GM19438 (cell line): ENCODE measurements around the gene CCDC174.
"Not testable (repeated sequence)": the region's sequence is repeated elsewhere in the genome, so short reads cannot be mapped to it uniquely, and the experiment has no call there.

Experiments
- ATAC-seq: cut with Tn5 transposase; IDR thresholded peaks from one replicate; pipeline ENCODE4 v1.9.1; 2021; ENCODE audit warnings: low read depth; ENCODE audit not compliant: unreplicated experiment

Gene CCDC174

DNA sequence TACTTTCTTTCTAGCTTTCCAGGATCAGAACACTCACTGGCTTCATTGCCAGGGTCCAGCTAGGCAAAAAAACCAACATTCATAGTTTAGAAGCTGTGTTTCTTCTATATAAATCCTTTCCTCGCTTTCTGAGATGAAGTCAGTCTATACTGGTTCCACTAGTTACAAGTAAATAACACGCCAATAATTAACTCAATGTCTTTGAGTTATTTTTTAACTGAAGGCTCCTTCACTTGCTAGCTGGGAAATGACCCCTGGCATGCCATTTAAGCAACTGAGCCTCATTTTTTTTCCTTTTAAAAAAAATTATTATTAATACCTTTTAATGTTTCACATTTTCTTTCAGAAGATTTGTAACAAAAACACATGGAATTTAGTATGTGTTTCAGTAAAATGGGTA, 2.1 kb upstream of the CCDC174 start:
- no peak for ATAC-seq

DNA sequence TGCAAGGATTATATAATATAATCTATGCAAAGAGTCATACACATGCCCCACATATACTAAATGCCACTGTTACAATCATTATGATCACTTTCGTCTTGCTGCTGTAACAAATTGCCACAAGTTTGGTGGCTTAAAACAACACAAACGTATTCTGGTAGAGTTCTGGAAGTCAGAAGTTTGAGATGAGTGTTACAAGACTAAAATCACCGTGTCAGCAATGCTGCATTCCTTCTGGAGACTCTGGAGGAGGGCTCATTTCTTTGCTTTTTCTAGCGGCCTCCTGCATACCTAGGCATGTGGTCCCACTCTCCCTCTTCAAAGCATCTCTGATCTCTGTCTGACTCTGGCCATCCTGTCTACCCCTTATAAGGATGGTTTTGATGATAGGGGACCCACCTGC, 1.4 kb upstream of the CCDC174 start:
- no peak for ATAC-seq

DNA sequence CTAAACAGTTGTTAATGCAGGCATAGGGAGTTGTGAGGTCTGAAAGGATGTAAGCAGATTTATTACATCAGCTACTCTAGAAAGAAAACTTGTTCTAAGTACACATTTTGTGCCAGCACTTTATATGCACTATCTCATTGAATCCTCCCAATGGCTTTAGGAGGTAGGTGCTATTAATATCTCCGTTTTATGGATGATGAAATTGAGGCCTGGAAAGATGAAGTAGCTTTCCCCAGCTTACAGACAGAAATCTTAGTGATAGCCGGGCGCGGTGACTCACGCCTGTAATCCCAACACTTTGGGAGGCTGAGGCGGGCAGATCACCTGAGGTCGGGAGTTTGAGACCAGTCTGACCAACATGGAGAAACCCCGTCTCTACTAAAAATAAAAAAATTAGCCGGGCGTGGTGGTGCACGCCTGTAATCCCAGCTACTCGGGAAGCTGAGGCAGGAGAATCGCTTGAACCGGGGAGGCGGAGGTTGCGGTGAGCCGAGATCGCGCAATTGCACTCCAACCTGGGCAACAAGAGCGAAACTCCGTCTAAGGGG, 872 bp downstream of the CCDC174 start:
- not testable (repeated sequence) for ATAC-seq

DNA sequence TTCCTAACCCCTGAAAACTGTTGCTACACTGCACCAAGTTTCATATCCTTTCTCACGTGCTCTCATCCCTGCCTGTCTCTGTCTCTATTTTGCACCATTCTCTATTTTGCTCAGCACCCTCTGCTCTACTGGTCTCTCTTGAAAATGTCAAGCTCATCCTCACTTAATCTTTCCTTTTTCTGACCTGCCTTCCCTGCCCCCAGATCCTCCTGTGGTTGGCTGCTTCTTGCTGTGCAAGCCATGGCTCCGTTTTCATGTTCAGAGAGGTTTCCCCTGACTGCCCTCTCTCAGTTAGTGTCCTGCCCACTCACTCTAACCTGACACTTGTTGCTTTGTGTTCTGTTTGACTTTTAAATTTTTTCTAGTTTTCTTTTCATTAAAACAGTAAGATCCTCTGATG, 6.0 kb downstream of the CCDC174 start:
- ATAC-seq: no peak

DNA sequence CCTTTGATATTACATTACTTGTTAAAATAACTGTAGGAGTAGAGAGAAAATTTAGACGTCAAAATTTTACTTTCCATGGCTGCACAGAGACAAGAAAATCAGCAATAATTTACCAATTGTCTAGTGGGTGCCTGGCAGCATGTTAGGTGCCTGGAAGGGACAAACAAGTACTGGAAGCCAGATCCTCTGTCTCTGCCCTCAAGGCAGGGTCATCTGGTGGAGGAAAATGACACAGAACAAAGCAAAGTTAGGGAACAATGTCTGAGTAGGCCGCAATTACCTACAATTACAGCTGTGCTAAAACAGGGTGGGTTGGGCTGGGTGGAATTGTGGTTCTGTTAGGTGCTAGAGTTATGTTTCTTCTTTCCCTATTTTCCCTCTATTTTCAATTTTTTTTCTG, 7.4 kb downstream of the CCDC174 start:
- ATAC-seq: no peak

DNA sequence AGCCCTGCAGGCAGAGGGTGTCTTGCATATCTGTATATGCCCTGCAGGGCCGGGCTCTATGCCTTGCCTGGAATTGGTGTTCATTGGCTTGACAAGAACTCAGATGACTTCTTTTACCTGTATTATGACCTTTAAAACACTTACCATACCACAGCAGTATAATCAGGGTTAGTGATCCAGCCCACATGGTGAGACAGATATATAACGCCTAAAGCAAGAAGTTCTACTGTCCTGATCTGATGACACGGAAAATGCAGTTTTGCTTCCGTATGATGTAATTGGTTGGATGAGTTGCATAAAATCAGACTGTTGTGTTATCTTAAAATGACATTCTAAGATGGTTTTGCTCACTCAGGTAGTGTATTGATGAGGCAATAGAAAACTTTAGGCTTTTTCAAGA, 9.4 kb downstream of the CCDC174 start:
- no peak for ATAC-seq

DNA sequence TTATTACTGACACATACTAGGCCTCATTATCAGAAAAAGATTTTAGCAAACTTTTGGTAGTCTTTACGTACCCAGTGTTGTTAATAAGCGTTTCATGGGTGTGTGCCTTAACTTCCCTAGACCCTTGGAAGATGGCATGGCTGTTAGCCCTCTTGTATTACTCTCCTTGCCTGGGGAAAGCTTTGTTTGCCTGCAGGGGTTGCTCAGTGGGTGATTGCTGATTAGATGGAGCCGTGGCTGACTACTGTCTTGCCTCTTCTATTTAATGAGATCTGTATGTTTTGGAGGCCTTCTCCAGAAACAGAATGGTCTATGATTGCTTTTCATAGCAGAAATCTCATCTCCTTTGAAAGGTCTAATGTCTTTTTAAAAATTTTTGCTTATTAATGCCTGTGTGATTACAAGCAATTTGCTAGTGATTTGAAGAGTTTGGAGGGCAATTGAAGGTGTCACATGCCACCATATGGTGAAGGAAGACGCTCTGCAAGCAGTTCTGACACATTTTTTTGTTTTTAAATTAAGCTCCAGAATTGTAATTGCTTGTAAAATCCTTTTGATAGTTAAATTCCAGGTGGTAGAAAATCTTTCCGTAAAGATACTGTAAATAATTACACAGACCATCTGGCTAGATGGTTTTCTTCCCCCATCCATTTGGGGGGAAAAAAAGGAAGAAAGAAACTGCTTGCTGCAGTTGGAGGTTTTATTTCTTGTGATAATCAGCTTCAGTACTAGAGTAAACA, 12.0 kb downstream of the CCDC174 start:
- no peak for ATAC-seq

DNA sequence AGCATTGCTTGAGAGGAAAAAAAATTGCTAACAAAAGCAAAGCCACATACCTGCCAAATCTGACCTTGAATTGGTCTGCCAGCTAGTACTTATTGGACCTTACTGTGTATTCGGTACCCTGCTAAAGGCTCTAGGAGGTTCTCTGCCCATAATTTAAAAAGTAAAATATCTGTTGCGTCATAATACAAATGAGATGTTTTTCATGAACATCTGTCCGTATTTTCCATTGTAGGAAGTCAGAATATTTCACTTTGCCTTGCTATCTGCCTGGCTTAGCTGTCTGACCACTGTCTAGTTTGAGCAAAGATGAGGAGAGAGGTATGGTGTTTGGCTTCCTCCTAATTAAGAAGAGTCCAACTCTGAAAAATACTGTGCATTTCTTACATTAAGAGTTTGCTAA, 12.6 kb downstream of the CCDC174 start:
- no peak for ATAC-seq

DNA sequence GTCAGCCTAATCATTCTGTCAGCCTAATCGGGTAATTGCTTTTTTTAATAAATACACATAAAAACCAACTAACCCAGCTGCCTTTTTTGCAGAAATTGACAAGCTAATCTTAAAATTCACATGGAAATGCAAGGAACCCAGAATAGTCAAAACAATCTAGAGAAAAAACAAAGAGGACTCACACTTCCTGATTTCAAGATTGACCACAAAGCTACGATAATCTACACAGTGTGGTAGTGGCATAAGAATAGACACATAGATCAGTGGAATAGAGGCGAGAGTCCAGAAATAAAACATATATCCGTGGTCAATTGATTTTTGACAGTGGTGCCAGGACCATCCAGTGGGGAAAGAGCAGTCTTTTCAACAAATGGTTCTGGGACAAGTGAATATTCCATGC, 21.0 kb downstream of the CCDC174 start:
- ATAC-seq: no peak

DNA sequence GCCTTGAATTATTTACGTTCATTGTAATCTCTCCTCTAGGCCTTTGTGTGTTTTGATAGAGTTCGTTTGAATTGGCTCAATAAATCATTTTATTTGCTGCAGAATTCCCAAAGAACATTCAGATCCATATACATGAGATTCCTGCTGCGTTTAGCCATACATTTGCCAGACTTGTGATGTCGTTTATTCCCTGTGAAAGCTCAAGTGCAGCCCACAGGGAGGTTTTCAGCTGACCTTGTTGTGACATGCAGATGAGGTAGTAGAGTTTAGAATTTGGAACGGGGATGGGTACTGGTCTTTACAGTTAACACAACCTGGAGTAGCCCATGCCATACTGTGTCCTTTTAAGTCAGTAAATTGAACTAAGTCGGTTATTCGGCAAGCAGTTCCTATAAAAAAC, 23.3 kb downstream of the CCDC174 start, which contains the start of gene C3orf20:
Gene C3orf20, plus strand, starts transcription at position 301 of the 400 bp plus-strand sequence. CDS start 7,573 bp downstream, outside the sequence.
- no peak for ATAC-seq

DNA sequence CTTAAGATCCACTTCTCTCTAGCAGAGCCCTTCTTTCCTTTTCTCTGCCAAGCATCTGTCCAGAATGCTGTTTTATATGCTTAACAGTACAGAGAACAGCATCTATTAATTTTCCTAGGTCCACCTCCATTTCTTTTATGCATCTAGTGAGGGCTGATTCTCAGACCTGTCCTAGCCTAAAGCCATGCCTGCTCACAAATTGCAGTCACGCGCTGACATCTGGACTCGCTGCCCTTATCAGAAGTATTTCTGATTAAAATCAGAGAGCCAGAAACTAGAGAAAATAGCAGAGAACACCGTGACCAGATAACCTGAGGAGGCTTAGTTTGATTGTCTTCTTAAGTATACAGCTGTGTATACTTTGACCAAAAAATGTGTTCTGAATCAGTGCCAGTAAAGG, 25.3 kb downstream of the CCDC174 start:
- no peak for ATAC-seq

DNA sequence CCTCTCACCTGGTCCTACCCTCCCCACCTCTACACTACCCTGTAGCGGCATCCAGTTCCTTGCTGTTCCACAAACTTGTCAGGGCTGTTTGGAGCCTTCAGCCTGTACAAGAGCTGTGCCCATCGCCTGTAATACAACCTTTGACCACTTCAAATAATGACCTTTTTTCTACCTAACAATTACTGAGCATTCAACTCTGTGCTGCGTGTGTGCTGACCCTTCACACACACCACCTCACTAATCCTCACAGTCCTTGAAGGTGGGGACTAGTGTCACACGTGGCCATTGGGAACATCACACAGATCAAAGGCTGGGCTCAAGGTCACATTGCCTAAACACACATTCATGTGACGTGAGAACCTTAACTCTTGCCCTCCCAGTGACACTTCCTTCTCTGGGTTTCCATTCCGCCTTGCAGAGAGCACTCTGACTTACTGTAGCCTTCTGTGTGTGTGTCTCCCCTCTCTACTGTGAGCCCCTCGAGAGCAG, 26.5 kb downstream of the CCDC174 start:
- ATAC-seq: no peak

DNA sequence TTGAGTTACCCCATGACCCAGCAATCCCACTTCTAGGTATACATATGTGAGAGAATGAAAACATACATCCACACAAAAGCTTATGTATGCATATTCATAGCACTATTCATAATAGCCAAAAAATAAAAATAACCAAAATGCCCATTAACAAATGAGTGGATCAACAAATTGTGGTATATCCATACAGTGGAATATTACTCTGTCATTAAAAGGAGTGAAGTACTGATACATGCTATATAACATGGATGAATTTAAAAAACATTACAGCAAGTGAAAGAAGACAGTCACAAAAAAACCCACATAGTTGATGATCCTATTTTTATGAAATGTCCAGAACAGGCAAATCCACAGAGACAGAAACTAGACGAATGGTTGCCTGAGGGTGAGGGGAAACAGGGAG, 28.6 kb downstream of the CCDC174 start:
- no peak for ATAC-seq

DNA sequence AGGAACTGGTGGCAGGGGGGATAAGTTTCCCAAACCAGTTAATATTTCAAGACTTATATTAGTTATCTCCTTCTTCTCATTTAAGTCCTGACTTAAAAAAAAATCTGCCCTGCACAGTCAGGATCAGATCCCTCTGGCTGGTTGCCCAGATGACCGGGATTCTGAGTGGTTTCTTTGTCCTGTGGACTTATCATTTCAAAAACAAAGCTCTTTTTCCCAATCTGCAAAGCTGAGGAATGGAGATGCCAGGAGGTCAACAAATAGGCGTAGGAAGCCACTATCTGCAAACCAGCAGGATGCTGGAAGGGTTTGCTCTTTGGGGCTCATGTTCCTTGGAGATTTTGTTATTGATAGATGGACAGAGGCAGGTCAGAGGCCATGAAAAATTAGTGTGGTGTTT, 29.2 kb downstream of the CCDC174 start:
- no peak for ATAC-seq

DNA sequence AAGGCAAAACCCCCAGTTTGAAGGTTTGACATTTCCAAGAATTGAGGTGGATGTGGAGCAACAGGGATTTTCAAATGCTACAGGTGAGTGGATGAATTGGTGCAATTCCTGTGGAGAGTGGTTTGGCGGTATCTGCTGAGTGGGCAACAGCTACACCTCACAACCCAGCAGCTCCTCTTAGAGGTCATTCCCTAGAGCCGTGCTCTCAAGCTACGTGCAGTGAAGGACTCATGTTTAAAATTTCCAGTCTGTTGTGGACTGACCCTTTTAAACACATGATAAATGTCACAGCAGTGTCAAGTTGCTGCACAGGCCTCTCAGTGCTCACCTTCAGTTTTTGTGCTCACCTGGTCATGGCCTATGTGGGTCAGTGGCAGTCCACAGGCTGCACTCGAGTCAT, 32.9 kb downstream of the CCDC174 start:
- no peak for ATAC-seq

DNA sequence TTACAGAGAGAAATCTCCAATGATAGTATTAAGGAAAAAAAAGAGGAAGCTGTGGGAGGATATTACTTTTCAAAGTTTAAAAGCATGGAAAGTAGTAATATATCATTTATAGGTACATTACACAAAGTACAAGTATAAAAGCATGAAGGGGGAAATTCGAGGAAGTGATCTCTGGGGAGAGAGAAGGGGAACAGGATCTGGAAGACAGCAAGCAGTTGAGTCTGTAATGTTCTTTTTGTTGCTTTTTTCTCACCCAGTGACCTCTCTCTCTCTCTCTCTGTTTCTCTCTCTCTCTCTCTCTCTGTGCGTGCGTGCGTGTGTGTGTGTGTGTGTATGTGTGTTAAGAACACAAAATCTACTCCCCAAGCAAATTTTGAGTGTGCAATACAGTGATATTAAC, 33.6 kb downstream of the CCDC174 start:
- ATAC-seq: no peak

DNA sequence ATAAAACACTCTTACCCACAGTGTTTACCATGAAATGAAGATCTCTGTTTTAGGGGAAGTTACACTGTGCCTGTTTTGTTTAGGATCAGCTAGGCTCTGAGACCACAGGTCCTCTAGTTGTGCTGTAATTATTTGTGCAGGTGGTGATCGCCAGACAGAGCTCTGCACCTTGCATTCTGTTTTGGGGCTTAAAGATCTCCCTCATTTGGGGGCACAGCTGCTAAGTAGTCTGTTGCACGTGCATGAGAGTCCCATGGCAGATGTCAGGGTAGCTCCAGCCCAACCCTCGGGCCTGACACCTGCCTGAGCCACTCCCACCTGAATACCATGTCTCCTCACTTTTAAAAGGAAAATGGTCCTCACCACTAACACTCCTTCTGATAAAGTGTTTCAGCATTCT, 35.8 kb downstream of the CCDC174 start:
- no peak for ATAC-seq

DNA sequence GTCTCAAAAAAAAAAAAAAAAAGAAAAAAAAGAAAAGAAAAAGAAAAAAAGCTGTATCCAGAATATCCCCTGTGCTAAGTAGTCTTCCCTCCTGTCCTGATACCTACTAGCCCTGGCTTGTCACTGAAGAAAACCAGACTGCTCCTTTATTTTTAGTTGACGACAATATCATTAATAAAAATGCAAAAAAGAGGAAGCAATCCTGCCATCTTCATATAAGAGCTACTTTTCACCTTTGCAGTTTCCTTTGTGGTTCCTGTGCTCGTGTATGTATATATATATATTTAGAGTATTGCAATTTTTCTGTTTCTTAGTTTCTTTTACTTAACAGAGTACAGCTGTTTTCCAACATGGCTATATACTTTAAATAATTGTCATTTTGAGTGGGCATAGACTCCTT, 37.0 kb downstream of the CCDC174 start:
- ATAC-seq: no peak

DNA sequence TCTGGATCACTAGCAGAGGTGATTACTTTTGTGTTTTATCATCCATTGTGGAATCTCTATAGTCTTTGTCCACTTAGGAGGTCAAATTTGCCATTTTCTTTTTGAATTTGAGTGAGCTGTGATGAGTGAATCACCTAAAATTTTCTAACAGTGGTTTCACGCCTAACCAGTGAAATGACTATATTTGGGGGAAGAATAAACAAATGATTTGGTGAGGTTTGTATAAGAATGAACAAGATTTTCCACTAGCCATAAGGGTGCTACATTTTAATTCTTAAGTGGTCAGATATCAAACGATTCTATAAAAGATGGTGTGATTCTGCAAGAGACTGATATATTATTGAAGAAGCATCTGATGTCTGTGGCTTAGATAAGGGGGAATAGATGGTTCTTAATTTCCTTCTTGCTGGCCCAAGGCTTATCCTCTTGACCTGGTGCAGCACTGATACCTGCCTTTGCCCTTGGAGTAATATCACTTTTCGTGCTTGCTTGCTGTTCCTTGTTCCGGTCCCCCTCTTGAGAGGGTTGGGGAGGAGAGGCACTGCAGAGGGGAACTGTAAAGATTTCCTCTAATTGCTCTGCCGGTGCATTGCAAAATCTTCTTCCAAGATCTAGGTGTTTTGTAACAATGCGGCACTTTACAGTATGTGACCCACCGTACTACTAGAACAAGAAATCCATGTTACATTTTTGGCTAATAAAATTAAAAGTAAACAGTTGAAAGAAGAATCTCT, 37.9 kb downstream of the CCDC174 start:
- ATAC-seq: no peak

DNA sequence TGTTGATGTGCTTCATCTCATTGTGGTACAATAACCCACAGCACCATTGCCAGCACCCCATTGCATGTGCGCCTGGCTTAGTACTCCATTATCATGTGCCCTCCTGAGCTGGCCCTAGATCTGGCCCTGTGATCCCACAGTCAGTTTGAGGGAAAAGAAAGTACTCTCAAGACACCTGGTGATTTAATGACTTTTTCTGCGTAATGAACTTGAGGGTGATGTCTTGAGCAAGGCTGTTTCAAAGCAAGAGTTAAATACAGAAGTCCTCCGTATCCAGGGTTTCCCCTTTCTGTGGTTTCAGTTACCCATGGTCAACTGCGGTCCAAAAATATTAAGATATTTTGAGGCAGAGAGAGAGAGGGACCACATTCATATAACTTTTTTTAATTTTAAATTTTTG, 39.7 kb downstream of the CCDC174 start:
- no peak for ATAC-seq

DNA sequence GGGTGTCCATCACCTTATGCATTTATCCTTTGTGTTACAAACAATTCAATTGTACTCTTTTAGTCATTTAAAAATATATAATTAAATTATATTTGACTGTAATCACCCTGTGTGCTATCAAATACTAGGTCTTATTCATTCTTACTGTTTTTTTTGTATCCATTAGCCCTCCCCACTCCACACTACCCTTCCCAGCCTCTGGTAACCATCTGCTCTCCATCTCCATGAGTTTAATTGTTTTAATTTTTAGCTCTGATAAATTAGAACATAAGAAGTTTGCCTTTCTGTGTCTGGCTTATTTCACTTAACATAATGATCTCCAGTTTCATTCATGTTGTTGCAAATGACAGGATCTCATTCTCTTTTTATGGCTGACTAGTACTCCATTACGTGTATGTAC, 40.2 kb downstream of the CCDC174 start:
- no peak for ATAC-seq
